Measurements from ENCODE around the gene TDRD12.
"Not testable (repeated sequence)": the region's sequence is repeated elsewhere in the genome, so short reads cannot be mapped to it uniquely, and the experiment has no call there.

Gene TDRD12

DNA sequence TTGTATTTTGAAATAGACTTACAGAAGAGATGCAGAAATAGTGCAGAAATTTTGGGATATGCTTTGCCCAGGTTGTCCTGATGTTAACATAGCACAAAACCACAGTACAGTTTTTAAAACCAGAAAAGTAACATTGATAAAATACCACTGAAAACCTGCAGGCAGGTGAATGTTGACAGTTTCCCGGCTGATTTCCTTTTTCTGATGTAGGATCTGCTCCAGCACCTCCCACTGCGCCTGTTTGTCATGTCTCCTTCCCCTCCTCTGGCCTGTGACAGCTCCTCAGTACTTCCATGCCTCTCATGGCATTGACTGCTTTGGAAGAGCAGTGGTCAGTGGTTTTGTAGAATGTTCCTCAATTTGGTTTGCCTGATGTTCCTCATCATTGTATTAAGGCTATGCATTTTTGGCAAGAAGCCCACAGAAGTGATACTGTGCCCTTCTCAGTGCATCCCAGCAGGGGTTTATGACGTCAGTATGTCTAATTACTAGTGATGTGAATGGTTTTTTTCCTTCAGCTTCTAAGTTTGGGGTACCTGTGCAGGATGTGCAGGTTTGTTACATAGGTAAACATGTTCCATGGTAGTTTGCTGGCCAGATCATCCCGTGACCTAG lies 31.0 kb downstream of the TDRD12 start:
- DNase-seq, result no peak

DNA sequence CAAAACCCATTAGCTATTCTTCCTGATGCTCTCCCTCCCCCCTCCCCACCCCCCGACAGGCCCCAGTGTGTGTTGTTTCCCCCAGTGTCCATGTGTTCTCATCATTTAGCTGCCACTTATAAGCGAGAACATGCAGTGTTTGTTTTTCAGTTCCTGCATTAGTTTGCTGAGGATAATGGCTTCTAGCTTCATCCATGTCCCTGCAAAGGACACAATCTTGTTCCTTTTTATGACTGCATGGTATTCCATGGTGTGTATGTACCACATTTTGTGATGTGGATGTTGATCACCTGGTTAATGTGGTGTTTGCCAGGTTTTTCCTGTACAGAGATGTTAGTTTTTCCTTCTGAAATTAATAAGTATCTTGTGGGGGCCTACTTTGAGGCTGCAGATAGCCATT lies 31.5 kb downstream of the TDRD12 start:
- no peak for DNase-seq

DNA sequence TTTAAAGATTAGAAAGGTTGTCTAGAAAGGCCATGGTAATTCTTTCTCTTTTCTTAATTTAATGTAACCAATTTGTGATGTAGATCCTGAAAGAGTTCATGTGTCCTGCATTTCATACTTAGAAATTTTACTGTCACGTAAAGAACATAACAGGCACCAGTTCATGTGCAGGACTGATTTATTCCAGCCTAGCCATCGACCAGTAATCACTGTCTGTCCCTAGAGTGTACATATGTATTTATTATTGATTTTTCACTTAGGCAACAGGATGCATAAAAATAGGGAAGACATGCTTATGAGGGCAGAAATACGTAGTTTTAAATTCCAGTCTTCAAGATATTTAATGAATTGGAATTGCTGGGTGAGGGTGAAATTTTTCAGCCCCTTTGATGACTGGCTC lies 37.6 kb downstream of the TDRD12 start:
- no peak for DNase-seq

DNA sequence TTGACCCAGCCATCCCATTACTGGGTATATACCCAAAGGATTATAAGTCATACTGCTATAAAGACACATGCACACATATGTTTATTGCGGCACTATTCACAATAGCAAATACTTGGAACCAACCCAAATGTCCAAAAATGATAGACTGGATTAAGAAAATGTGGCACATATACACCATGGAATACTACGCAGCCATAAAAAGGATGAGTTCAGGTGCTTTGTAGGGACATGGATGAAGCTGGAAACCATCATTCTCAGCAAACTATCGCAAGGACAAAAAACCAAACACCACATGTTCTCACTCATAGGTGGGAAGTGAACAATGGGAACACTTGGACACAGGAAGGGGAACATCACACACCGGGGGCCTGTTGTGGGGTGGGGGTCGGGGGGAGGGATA lies 45.8 kb downstream of the TDRD12 start:
- not testable (repeated sequence) for DNase-seq

DNA sequence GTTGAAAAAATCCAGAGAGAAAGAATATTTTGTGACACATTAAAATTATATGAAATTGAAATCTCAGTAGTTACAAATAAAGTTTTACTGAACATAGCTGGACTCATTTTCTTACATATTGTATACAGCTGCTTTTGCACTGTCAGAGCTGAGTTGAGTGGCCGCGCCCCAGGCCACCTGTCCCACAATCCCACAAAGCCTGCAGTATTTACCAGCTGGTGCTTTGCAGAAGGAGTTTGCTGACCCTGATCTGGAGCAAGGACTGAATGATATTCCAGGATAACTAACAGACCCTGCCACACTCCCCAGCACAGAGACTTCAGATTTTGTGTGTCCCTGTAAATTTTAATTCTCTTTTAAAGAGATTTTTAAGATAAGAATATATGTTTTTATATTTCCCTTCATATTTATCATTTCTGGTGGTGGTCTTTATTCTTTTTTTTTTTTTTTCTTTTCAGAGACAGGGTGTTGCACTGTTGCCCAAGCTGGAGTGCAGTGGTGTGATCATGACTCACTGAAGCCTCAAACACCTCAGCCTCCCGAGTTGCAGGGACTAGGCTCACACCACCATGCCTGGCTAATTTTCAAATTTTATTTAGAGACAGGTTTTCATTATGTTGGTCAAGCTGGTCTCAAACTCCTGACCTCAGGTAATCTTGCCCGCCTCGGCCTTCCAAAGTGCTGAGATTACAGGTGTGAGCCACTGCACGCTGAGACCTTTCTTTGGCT lies 48.5 kb downstream of the TDRD12 start:
- DNase-seq, result no peak

DNA sequence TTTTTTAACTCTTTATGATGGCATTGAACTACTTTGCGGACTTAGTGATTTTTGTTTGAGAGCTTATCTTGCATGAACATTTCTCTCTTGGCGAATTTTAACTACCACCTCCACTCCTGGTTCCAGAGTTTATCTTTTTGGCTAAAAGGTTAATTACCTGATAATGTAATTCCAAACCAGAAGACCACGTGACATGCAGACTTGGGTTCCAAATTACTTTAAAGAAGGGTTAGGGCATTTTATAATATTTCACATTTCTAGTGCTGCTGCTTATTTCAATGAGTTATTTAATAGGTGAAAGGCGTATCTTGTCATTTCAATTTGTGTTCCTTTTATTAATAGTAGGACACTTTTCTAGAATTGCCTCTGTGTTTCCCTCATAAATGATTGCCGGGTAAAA lies 52.0 kb downstream of the TDRD12 start:
- DNase-seq, result no peak

DNA sequence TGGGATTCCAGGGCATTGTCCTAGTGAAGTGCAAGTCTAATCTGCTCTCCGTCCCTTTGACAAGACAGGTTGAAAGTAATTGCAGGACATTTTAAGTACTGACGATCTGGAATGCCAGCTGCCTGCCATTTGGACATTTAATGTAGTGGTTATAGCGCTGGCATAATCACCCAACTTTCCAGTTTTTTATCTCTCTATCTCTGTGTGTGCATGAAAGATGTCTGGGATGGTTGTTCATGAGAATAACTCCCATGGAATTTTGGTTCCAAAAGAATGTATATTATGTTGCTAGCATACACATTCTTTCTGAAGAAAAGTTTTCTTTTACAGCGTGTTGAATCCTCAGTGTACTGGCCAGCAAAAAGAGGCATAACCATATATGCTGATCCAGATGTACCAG lies 53.6 kb downstream of the TDRD12 start:
- no peak for DNase-seq

DNA sequence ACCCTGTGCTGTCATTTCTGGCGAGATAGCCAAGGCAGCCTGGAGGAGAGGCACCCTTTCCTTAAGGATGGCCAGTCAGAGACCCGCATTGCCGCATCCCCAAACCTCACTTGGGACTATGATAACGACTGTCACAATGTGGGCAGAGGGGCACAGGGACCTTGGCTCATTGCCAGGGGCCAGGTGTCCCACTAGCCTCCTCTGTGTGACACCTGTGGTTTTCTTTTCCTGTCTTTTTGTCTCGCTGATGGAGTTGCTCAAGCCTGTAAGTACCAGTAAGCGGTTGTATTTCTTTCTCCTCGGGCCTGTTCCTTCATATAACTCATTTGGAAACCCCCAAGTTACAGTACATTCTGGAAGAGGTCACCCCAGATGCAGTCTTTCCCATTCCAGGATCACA lies 59.5 kb downstream of the TDRD12 start:
- no peak for DNase-seq

DNA sequence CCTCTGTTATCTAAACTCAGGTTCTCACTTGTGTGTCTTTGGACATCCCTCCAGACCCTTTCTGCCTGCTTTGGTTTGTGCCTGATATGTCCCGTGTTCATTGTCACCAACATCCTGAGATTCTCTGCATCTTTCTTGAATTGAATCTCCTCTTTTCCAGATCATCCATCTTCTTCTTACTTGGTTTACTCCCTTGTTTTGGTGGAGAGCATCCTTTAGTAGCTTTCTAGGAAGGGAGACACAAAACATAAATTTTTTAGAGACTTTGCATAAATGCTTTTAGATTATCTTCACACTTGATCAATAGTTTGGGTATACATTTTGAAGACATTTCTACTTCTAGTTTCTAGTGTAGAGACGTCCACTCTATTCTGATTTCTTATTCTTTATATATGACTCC lies 61.7 kb downstream of the TDRD12 start:
- no peak for DNase-seq

DNA sequence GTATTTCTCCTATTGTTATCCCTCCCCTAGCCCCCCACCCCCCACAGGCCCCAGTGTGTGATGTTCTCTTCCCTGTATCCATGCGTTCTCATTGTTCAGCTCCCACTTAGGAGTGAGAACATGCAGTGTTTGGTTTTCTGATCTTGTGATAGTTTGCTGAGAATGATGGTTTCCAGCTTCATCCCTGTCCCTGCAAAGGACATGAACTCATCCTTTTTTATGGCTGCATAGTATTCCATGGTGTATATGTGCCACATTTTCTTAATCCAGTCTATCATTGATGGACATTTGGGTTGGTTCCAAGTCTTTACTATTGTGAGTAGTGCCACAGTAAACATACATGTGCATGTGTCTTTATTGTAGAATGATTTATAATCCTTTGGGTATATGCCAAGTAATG lies 62.5 kb downstream of the TDRD12 start:
- DNase-seq, result not testable (repeated sequence)

DNA sequence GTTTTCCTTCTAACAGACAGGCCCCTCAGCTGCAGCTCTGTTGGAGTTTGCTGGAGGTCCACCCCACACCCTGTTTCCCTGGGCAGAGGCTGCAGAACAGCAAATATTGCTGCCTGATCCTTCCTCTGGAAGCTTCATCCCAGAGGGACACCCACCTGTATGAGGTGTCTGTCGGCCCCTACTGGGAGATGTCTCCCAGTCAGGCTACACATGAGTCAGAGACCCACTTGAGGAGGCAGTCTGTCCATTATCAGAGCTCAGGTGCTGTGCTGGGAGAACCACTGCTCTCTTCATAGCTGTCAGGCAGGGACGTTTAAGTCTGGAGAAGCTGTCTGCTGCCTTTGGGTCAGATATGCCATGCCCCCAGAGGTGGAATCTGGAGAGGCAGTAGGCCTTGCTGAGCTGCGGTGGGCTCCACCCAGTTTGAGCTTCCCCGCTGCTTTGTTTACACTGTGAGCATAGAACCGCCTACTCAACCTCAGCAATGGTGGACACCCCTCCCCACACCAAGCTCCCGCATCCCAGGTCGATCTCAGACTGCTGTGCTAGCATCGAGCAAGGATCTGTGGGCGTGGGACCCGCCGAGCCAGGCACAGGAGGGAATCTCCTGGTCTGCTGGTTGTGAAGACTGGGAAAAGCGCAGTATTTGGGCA lies 67.7 kb downstream of the TDRD12 start:
- DNase-seq, result not testable (repeated sequence)

DNA sequence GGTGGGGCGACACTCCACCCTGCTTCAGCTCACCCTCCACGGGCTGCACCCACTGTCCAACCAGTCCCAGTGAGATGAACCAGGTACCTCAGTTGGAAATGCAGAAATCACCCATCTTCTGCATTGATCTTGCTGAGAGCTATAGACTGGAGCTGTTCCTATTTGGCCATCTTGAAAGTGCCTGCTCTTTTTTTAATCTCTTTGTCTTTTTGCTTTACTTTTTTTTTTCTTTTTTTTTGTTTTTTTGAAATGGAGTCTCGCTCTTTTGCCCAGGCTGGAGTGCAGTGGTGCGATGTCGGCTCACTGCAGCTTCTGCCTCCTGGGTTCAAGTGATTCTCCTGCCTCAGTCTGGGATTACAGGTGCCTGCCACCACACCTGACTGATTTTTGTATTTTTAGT lies 68.3 kb downstream of the TDRD12 start:
- DNase-seq, result not testable (repeated sequence)

DNA sequence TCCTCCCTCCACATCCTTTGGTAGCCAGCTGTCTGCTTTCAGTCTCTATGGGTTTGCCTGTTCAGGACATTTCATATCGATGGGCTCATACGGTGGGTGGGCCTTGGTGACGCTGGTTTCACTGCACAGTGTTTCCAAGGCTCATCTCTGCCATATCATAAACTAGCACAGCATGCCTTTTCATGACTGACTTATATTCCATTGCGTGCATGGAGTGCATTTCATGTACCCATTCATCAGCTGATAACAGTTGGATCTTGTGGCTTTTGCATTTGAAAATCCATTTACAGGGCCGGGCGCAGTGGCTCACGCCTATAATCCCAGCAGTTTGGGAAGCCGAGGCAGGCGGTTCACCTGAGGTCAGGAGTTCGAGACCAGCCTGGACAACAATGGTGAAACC lies 69.9 kb downstream of the TDRD12 start:
- no peak for DNase-seq

DNA sequence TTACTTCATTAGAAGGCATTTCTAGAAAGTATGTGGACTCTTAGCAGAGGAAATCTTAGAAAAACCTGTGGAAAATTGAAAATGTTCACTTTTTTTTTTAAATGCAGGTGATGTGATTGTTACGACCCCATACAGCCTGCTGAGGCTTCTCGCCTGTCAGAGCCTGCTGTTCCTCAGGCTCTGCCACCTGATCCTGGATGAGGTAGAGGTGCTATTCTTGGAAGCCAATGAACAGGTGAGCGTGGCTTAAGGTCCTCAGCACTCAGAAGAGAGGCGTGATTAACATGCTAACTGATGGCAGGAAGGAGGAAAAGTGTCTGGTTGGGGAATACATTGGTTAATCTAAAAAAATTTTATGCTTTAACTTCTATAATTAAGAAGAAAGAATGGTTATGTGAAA lies 78.6 kb downstream of the TDRD12 start:
- DNase-seq, result no peak

DNA sequence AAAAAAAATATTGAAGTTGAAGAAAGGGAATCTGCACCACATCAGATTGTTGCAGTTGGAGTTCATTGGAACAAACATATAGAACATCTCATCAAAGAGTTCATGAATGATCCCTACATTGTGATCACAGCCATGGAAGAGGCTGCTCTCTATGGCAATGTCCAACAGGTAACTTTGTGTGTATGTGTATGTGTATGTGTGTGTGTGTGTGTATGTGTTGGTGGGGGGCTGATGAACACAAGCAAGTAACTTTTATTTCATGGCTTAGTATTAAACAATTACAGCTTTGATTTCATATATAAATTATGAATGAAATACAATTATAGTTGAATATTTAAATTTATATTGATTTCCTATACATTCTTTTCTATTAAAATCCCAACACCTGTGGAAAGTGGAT lies 80.6 kb downstream of the TDRD12 start:
- DNase-seq, result no peak

DNA sequence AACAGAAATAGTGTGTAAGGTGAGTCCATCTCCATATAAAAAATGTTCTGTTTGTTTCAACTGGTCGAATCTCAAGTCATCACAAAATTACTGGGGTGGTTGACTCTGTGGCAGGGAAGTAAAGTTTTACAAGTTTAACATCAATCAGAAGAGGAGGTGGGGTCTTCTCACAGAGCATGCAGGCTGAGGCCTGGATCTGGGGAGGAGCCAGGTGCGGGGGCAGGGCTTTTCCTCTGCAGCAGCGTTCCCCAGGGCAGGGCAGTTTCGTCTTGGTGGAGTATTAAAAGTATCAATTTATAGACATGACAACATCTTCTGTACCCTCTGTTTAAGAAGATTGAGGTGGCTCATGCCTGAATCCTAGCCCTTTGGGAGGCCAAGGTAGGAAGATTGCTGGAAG lies 81.2 kb downstream of the TDRD12 start:
- no peak for DNase-seq

DNA sequence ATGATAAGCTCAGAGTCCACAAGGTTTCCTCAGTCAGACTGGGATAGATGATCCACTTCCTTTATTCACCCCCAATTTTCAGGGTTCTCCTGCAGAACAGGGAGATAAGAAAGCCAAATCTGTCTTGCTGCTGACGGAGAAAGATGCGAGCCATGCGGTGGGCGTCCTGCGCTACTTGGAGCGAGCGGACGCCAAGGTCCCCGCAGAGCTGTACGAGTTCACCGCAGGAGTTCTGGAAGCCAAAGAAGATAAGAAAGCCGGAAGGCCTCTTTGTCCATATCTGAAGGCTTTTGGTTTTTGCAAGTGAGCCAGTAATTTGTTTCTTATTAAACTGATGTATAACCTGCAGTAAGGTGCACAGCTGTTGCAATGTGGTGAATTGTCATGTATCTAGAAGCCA lies 83.3 kb downstream of the TDRD12 start:
- no peak for DNase-seq

DNA sequence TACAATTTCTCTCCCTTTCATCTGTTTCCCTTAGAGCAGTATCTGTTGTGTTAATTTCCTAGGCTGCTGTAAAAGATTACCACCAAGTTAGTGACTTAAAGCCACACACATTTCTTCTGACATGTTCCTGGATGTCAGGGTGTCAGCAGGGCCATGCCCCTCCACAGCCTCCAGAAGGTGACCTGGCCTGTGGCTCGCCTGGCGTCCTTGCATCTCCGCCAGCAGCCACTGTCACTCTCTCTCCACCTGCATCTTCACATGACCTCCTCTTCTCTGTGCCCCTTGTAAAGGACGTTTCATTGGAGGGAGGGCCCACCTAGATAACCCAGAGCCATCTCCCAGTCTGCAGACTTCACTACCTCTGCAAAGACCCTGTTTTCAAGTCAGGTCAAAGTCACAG lies 88.7 kb downstream of the TDRD12 start:
- DNase-seq, result no peak

DNA sequence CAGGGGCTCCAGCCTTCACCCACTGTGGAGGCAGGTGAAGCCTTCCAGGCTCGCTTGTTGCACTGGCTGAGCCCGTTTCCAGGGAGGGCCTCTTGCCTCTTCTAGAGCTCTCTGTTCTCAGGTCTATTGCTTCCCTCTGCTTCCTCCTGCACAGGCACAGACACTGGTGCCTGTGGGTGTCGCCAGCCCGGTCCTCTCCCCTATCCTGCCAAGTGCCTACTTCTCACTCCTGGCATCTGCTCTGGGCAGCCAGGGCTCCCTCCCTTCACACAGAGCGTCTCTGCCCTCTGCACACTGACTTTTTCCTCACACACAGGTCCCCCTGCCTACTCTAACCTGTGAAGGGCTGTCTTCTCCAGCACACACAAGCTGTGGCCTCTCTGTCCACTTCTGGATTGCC lies 89.7 kb downstream of the TDRD12 start:
- DNase-seq, result no peak

DNA sequence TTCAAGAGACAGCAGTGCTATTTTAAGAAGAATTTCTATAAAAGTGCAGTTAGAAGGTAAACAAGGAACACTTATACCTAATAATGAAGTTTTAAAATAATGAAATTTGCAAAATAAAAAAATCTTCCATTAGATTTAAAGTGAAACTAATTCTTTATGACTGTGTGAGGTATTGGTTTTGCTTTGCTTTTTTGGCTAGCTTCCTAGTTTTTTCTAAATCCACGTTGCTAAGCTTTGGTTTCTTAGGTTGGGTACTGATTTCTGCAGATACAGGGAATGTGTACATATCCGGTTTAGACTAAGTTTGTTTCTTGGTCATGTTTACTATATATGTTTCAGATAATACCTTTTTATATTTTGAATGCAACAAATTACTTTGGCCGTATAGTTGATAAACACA lies 90.2 kb downstream of the TDRD12 start:
- DNase-seq, result no peak

DNA sequence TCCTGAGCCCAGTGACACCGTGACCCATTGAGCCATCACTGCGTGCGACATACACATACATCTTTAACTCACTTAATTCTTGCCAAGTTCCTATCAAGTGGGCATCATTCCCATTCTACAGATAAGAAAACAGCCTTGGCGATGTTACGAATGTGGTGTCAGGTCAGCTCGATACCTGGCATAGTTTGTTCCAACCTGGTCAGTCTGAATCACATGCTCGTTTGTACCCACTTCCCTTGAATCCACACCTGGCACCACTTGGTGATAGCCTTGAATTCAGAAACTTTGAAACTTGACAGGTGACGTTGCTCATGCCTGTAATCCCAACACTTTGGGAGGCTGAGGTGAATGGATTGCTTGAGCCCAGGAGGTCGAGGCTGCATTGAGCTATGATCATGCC lies 90.9 kb downstream of the TDRD12 start:
- DNase-seq, result no peak

DNA sequence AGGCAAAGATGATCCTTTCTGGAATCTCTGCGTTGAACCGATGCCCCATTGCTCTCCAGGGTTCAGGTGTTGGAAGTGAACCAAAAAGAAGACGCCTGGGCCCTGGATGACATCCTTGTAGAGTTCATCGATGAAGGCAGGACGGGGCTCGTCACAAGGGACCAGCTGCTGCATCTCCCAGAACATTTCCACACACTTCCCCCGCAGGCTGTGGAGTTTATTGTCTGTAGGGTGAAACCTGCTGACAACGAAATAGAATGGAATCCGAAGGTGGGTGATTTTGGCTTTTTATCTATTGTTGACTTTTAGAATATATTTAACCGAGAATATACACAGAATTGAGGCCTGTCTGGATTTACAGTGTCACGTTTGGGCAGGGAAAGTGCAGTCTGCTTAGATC lies 91.6 kb downstream of the TDRD12 start:
- no peak for DNase-seq

DNA sequence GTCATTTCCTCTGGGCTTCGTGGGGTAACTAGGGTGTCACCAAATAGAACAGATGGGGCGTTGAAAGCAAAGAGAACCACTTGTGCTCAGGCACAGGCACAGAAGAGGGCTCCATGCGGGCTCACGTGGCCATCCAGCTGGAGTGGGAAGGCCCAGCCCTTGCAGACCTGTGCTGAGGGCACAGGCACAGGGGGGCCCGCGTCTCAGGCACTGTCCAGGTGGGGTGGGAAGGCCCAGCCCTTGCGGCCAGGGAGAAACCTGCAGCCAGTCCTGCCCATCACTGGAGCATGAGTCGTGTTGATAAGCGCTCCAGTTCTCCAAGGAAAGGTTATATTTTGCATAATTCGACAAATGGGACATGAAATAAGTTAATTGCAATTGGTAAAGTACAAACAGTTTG lies 92.5 kb downstream of the TDRD12 start:
- DNase-seq, result no peak

DNA sequence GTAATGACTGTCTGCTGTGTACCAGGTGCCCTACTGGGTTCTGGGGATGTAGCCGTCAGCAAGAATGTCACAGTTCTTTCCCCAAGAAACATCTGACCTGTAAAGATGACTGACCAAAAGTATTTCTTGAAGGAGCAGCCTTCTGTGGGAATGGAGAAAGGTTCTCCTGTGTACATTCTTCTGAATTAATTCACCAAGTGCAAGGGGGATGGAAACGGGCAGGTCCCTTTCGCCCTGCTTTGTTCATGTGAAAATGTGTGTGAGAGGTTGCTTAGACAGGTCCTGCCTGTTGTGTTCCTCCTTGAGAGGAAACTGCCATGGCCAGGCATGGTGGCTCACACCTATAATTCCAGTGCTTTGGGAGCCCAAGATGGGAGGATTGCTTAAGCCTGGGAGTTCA lies 93.0 kb downstream of the TDRD12 start:
- no peak for DNase-seq

Measured in NCI-H2081 (cell line).